H9 (cell line): ENCODE measurements around the gene CTCF. TPM values are rescaled to one million over a fixed set of nuclear protein-coding genes. Genes with fewer than 3 reads are reported as not detected.

Source experiments
- DNase-seq: peaks from one replicate; pipeline ENCODE4 v3.0.0-alpha.2; 2017
- H2AFZ ChIP-seq: one replicate; pipeline ENCODE4 v1.6.1; 2013; ENCODE audit warnings: mild to moderate bottlenecking, low read length, control low read depth, moderate library complexity
- H2AK5ac ChIP-seq: 2 replicates; pipeline ENCODE4 v1.6.1; 2013; ENCODE audit warnings: low read length, control low read depth, mixed read lengths; ENCODE audit not compliant: insufficient read length
- H2BK120ac ChIP-seq: one replicate; pipeline ENCODE4 v1.6.1; 2013; ENCODE audit warnings: low read depth, mild to moderate bottlenecking, low read length, control low read depth, inconsistent platforms; ENCODE audit not compliant: poor library complexity, severe bottlenecking
- H2BK12ac ChIP-seq: 2 replicates; pipeline ENCODE4 v1.6.1; 2013; ENCODE audit warnings: low read length, control low read depth, mixed read lengths, low read depth; ENCODE audit not compliant: insufficient read length
- H2BK15ac ChIP-seq: 2 replicates; pipeline ENCODE4 v1.6.1; 2013; ENCODE audit warnings: low read depth, low read length, control low read depth
- H2BK20ac ChIP-seq: one replicate; pipeline ENCODE4 v1.6.1; 2013; ENCODE audit warnings: low read depth, mild to moderate bottlenecking, low read length, control low read depth, inconsistent platforms; ENCODE audit not compliant: poor library complexity, severe bottlenecking
- H2BK5ac ChIP-seq: 2 replicates; pipeline ENCODE4 v1.6.1; 2013; ENCODE audit warnings: low read length, control low read depth, mixed read lengths; ENCODE audit not compliant: insufficient read length
- H3K14ac ChIP-seq: 2 replicates; pipeline ENCODE4 v1.6.1; 2013; ENCODE audit warnings: low read length, control low read depth; ENCODE audit not compliant: insufficient read depth
- H3K18ac ChIP-seq: 2 replicates; pipeline ENCODE4 v1.6.1; 2013; ENCODE audit warnings: low read depth, mild to moderate bottlenecking, mixed read lengths, low read length, control low read depth; ENCODE audit not compliant: insufficient read length
- H3K23ac ChIP-seq: 2 replicates; pipeline ENCODE4 v1.6.1; 2013; ENCODE audit warnings: low read length, control low read depth, mixed read lengths, low read depth; ENCODE audit not compliant: insufficient read length
- H3K23me2 ChIP-seq: 2 replicates; pipeline ENCODE4 v1.6.1; 2013; ENCODE audit warnings: low read depth, mild to moderate bottlenecking, mixed read lengths, low read length, control low read depth; ENCODE audit not compliant: insufficient read length, poor library complexity, severe bottlenecking
- H3K27ac ChIP-seq: 2 replicates; pipeline ENCODE4 v1.5.1; 2013; ENCODE audit warnings: low read length, control low read depth, mixed read lengths, low read depth; ENCODE audit not compliant: insufficient read length
- H3K27me3 ChIP-seq: 2 replicates; pipeline ENCODE4 v1.6.1; 2013; ENCODE audit warnings: low read length, control low read depth, inconsistent platforms; ENCODE audit not compliant: insufficient read depth
- H3K4ac ChIP-seq: 2 replicates; pipeline ENCODE4 v1.6.1; 2013; ENCODE audit warnings: low read depth, mild to moderate bottlenecking, control low read depth, inconsistent platforms, low read length, moderate library complexity
- H3K4me1 ChIP-seq: 2 replicates; pipeline ENCODE4 v1.6.1; 2013; ENCODE audit warnings: low read length, control low read depth, inconsistent platforms; ENCODE audit not compliant: insufficient read depth
- H3K4me2 ChIP-seq: 2 replicates; pipeline ENCODE4 v1.6.1; 2013; ENCODE audit warnings: low read length, control low read depth, mixed read lengths; ENCODE audit not compliant: insufficient read length, insufficient read depth
- H3K56ac ChIP-seq: 2 replicates; pipeline ENCODE4 v1.6.1; 2013; ENCODE audit warnings: low read depth, mild to moderate bottlenecking, mixed read lengths, low read length, control low read depth; ENCODE audit not compliant: insufficient read length
- H3K79me1 ChIP-seq: 2 replicates; pipeline ENCODE4 v1.6.1; 2013; ENCODE audit warnings: low read depth, mild to moderate bottlenecking, moderate library complexity, low read length, control low read depth, inconsistent platforms; ENCODE audit not compliant: insufficient read depth, poor library complexity, severe bottlenecking
- H3K79me2 ChIP-seq: 2 replicates; pipeline ENCODE4 v1.6.1; 2013; ENCODE audit warnings: low read length, control low read depth, inconsistent platforms; ENCODE audit not compliant: insufficient read depth
- H3K9ac ChIP-seq: 2 replicates; pipeline ENCODE4 v1.6.1; 2013; ENCODE audit warnings: low read length, control low read depth, mixed read lengths; ENCODE audit not compliant: insufficient read length; ENCODE audit errors: extremely low read depth
- H3K9me3 ChIP-seq: one replicate; pipeline ENCODE4 v1.6.1; 2013; ENCODE audit warnings: low read depth, low read length, inconsistent platforms; ENCODE audit not compliant: control insufficient read depth
- H3T11ph ChIP-seq: one replicate; pipeline ENCODE4 v1.6.1; 2013; ENCODE audit warnings: mild to moderate bottlenecking, low read length, control low read depth, inconsistent platforms
- H4K20me1 ChIP-seq: one replicate; pipeline ENCODE4 v1.6.1; 2013; ENCODE audit not compliant: control insufficient read depth, insufficient read length, insufficient read depth
- H4K5ac ChIP-seq: 2 replicates; pipeline ENCODE4 v1.6.1; 2013; ENCODE audit warnings: low read depth, mild to moderate bottlenecking, mixed read lengths, low read length, control low read depth; ENCODE audit not compliant: insufficient read length
- H4K8ac ChIP-seq: replicated peaks from 2 replicates; pipeline ENCODE4 v1.6.1; 2013; ENCODE audit warnings: low read length, control low read depth, mixed read lengths, low read depth; ENCODE audit not compliant: insufficient read length
- H4K91ac ChIP-seq: 2 replicates; pipeline ENCODE4 v1.6.1; 2013; ENCODE audit warnings: low read depth, mild to moderate bottlenecking, moderate library complexity, mixed read lengths, low read length, control low read depth; ENCODE audit not compliant: insufficient read length
- H3K27ac Mint-ChIP-seq, 3 experiments: 2 replicates in 2 of 3; 3 replicates in 1 of 3; pipeline ENCODE4 v1.8.0; 2020 to 2021; ENCODE audit warnings: mixed read lengths in 3 of 3, mild to moderate bottlenecking in 1 of 3, moderate library complexity in 1 of 3
- H3K27me3 Mint-ChIP-seq: 2 replicates; pipeline ENCODE4 v1.8.0; 2021; ENCODE audit warnings: low read depth, mild to moderate bottlenecking, moderate library complexity, mixed read lengths
- H3K36me3 Mint-ChIP-seq, 3 experiments: 2 replicates in 2 of 3; 3 replicates in 1 of 3; pipeline ENCODE4 v1.8.0; 2020 to 2021; ENCODE audit warnings: low read depth in 3 of 3, mixed read lengths in 3 of 3; ENCODE audit not compliant: insufficient read depth in 1 of 3
- H3K4me1 Mint-ChIP-seq, 2 experiments: 2 replicates each; pipeline ENCODE4 v1.8.0; 2020; ENCODE audit warnings: mixed read lengths in 2 of 2
- H3K4me3 Mint-ChIP-seq, 2 experiments: 2 replicates in 1 of 2; 3 replicates in 1 of 2; pipeline ENCODE4 v1.8.0; 2020 to 2021; ENCODE audit warnings: mild to moderate bottlenecking in 2 of 2, mixed read lengths in 2 of 2, moderate library complexity in 1 of 2
- H3K9me3 Mint-ChIP-seq, 2 experiments: 2 replicates in 1 of 2; 3 replicates in 1 of 2; pipeline ENCODE4 v1.8.0; 2020; ENCODE audit warnings: mild to moderate bottlenecking in 2 of 2, mixed read lengths in 2 of 2, moderate library complexity in 1 of 2
- WGBS: extraction: QIAGEN DNeasy Blood & Tissue Kit; methylation state at CpG from one replicate; pipeline ENCODE4 v1.1.7; 2013; ENCODE audit warnings: missing lambda C conversion rate, low lambda C conversion rate, mixed read lengths; ENCODE audit not compliant: insufficient read length; ENCODE audit errors: extremely low coverage; 5-methylcytosine and 5-hydroxymethylcytosine counted together
- total RNA-seq: library from RNA; stranded (reverse); gene quantifications from 2 replicates; pipeline ENCODE4 v1.2.1, GENCODE V29; 2021
- TF ChIP-seq, protein P1 (sequence below): fragments of 200-600 bp; sonication (generic); conservative IDR thresholded peaks from 3 replicates; pipeline ENCODE4 v1.8.0; 2021; ENCODE audit warnings: antibody characterized with exemption, mild to moderate bottlenecking

The CTCF gene
- total RNA-seq, 1 experiment from 2014 or later = 87.3 TPM

DNA sequence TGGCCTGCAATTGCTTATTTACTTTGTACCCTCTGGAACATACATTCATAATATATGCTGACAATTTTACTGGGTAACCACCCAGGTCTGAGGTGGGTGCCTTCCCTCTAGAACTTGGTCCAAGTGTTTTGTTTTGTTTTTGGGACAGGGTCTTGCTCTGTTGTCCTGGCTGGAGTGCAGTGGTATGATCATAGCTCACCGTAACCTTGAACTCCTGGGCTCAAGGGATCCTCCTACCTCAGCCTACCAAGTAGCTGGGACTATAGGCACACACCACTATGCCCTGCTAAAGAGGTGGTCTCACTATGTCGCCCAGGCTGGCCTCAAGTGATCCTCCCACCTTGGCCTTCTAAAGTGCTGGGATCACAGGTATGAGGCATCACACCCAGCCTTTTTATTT, 11.2 kb upstream of the CTCF start:
- H2BK5ac ChIP-seq = no peak overlapping the region
- no peaks in the 10 kb centered on the region for H4K20me1 ChIP-seq

More for the DNA sequence above, 11.2 kb upstream of the CTCF start:
- Histone ChIP-seq H2BK20ac (no peak overlapping the region), H3K18ac (no peak overlapping the region), H3K4me1 (no peaks in the 10 kb centered on the region; the same call in 1 of the 2 replicates), H3K23ac (no peak overlapping the region), H3K4me2 (no peak overlapping the region), H4K91ac (no peak overlapping the region), H2AFZ (no peak overlapping the region), H2AK5ac (no peak overlapping the region), H3K9ac (no peak overlapping the region), H2BK15ac (no peak overlapping the region), H4K8ac (no peak overlapping the region), H2BK12ac (no peak overlapping the region), H3K27me3 (no peaks in the 10 kb centered on the region), H3K14ac (no peak overlapping the region), H3T11ph (no peak overlapping the region), H3K4ac (no peak overlapping the region), H3K9me3 (no peaks in the 10 kb centered on the region), H3K27ac (no peak overlapping the region), H4K5ac (no peak overlapping the region), H3K79me2 (no peaks in the 10 kb centered on the region), H3K23me2 (no peaks in the 10 kb centered on the region), H3K79me1 (no peaks in the 10 kb centered on the region), H2BK120ac (no peak overlapping the region), H3K56ac (no peak overlapping the region)
- H3K4me3 Mint-ChIP-seq = no peak overlapping the region
- no peaks in the 10 kb centered on the region for H3K9me3 Mint-ChIP-seq
- no CpG with 5 or more reads among the region's 2 CpGs for WGBS
- TF ChIP-seq, protein P1, sequence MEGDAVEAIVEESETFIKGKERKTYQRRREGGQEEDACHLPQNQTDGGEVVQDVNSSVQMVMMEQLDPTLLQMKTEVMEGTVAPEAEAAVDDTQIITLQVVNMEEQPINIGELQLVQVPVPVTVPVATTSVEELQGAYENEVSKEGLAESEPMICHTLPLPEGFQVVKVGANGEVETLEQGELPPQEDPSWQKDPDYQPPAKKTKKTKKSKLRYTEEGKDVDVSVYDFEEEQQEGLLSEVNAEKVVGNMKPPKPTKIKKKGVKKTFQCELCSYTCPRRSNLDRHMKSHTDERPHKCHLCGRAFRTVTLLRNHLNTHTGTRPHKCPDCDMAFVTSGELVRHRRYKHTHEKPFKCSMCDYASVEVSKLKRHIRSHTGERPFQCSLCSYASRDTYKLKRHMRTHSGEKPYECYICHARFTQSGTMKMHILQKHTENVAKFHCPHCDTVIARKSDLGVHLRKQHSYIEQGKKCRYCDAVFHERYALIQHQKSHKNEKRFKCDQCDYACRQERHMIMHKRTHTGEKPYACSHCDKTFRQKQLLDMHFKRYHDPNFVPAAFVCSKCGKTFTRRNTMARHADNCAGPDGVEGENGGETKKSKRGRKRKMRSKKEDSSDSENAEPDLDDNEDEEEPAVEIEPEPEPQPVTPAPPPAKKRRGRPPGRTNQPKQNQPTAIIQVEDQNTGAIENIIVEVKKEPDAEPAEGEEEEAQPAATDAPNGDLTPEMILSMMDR = no peak
- peaks cover 10 to 21% of the 10 kb centered on the region in 2 experiments for H3K4me1 Mint-ChIP-seq
- no peaks in the 10 kb centered on the region for H3K27me3 Mint-ChIP-seq
- no peak overlapping the region for H3K27ac Mint-ChIP-seq
- DNase-seq = no peak
- peaks cover 0 to 11% (median 0%) of the 10 kb centered on the region in 3 experiments; a peak in 5 of 7 replicates for H3K36me3 Mint-ChIP-seq
